Gastrocnemius medialis (tissue), 4 donors: ENCODE measurements around the gene TP63.

Source experiments
- CTCF ChIP-seq, 5 experiments: fragments of 450-650 bp in 3 of 5; fragments of 200-600 bp in 2 of 5; sonication (generic) in 2 of 5; IDR thresholded peaks in 4 of 5; conservative IDR thresholded peaks in 1 of 5; 1 replicate in 4 of 5; 2 replicates in 1 of 5; pipeline ENCODE4 v1.5.1; 2016 to 2019; ENCODE audit warnings: antibody characterized with exemption in 5 of 5, mild to moderate bottlenecking in 3 of 5, moderate library complexity in 3 of 5
- POLR2A ChIP-seq, 2 donors: fragments of 450-650 bp; IDR thresholded peaks; one replicate each; pipeline ENCODE4 v1.6.1; 2017; ENCODE audit warnings: antibody characterized with exemption in 2 of 2, mild to moderate bottlenecking in 2 of 2, moderate library complexity in 2 of 2

- TF ChIP-seq POLR2A (IDR thresholded peaks at IDR 0.05) (no peak), CTCF (IDR thresholded peaks at IDR 0.05 in 4 of 5, conservative IDR thresholded peaks at IDR 0.05 in 1 of 5) (no peak)
Measured at GRCh38 chr3:189587664-189588040, 43.5 kb upstream of the TP63 start.
